Left renal cortex interstitium (tissue), 4 donors: ENCODE measurements around the gene PPP2R5C. TPM values are rescaled to one million over a fixed set of nuclear protein-coding genes. Genes with fewer than 3 reads are reported as not detected.
A peak's percentile ranks its signal among the peaks of the same experiment; 100 is the strongest.
"Not testable (repeated sequence)": the region's sequence is repeated elsewhere in the genome, so short reads cannot be mapped to it uniquely, and the experiment has no call there.

Source experiments
- DNase-seq, 4 donors: peaks; one replicate each; pipeline ENCODE4 v3.0.0-alpha.2; 2013; ENCODE audit warnings: low read depth in 4 of 4, low spot score in 2 of 4, missing footprints in 1 of 4
- polyA plus RNA-seq, 4 donors: library from polyadenylated mRNA; unstranded; fragments of 120-200 nt; gene quantifications; one replicate each; pipeline ENCODE4 v1.2.1, GENCODE V29; 2013; ENCODE audit not compliant: insufficient read length in 4 of 4

The PPP2R5C gene
- polyA plus RNA-seq, 4 donors: 95.9 to 113 (median 105) TPM

DNA sequence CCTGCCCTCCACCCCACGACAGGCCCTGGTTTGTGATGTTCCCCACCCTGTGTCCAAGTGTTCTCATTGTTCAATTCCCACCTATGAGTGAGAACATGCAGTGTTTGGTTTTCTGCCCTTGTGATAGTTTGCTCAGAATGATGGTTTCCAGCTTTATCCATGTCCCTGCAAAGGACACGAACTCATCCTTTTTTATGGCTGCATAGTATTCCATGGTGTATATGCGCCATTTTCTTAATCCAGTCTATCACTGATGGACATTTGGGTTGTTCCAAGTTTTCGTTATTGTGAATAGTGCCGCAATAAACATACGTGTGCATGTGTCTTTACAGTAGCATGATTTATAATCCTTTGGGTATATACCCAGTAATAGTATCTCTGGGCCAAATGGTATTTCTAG is 17.1 kb upstream of the PPP2R5C start:
- not testable (repeated sequence) for DNase-seq

GRCh38 chr14:101749756-101750155 is 11.8 kb upstream of the PPP2R5C start:
- DNase-seq: not testable (repeated sequence)

- DNase-seq: no peak
These were observed 6.6 kb upstream of the PPP2R5C start for GRCh38 chr14:101754893-101755292.

DNA sequence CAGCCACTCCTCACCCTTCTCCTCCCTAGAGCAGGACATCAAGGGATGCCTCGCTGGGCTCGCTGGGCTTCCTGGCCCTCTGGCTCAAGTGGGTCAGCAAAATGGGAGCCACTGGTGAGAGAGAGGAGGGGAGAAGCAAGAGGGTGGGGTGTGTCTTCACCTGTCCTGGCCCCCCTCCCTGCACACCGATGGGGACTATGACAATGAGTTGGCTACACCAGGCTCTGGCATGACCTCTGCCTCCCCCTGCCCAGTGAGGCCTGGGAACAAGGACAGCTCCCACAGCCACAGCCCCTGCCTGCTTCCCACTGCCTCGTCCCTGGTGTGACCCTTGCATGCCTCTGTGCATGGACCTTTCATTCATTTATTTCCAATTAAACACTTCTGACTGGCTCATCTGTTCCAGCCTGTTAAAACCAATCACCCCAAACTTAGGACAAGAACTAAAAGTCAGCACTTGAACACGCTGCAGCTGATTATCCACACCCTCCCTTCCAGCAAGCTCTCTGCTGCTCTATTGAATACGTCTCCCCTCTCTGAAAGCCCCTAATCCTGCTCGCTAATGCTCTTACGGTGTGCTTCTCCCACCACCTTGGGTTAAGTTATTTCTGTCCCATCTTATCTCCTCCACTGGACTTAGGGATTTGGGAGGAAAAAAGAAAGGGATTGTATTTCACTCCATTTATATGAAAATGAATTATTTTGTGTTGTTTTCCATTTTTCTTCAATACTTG is 5.8 kb upstream of the PPP2R5C start:
- no peak for DNase-seq

GRCh38 chr14:101757064-101757838 is 4.3 kb upstream of the PPP2R5C start:
- DNase-seq: no peak

DNA sequence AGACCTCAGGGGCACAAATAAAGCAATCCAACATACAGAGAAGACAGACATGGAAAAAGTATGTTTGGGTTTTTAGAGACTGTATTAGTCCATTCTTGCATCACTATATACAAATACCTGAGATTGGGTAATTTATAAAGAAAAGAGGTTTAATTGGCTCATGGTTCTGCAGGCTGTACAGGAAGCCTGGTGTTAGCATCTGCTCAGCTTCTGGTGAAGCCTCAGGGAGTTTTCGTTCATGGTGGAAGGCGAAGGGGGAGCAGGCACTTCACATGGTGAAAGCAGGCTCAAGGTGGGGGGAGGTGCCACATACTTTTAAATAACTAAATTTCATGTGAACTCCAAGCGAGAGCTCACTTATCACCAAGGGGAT is 3.7 kb upstream of the PPP2R5C start:
- DNase-seq: no peak

DNA sequence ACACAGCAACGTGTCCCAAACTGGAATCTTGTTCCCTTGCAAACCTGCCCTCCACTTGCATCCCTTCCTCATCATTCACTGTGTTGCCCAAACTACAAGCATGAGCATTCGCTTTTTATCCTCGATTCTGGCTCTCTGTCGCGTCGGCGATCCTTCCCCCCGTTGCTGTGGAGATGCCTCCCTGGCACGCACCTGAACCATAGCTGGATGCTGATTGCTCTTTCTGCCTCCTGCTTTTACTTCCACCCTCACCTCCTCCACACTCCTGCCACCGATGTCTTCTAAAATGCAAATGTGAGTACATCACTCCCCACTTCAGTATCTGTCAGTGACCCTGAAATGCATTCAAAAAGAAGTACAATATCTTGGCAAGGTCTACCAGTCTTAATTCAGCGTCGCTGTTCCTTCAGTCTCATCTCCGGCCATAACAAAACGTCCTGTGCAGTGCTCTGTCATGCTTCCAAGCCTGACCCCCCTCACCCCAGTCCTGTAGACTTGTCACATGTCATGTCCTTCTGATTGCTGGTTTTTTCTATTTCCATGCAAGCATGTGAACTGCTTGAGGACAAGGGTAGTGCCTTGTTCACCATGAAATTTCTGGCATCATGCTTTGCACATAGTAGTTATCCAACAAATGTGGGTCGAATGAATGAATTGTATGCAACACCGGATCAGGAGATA is 2.5 kb upstream of the PPP2R5C start:
- no peak for DNase-seq

GRCh38 chr14:101760138-101761011 is 1.1 kb upstream of the PPP2R5C start:
- peak; percentile 73 to 94 (median 88) for DNase-seq

- DNase-seq: no peak
These were observed 496 bp downstream of the PPP2R5C start for GRCh38 chr14:101761881-101762529.

DNA sequence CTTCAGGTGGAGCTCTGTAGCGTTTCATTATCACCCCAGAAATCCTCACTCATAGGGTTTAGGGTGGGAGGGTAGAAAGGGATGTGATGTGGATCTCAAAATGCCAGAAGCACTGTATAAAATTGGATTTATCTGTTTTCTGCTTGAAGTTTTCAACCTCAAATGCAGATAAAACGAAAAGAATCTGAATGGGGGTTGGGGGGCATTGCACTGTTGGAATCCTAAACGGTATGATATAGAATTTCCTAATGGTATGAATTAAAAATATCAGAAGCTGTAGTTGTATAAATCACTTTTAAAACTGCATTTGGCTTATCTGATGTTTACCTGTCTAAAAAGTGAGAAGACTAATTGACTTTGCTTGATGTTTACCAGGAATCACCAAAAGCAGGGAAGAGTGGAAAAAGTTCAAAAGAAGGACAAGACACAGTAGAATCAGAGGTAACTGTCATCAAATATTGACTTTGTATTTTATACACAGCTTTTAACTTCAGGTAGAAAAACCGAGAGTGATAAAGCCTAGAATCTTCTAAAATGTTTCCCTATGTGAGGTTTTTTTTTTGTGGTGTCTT is 1.1 kb downstream of the PPP2R5C start:
- DNase-seq: no peak

- DNase-seq: no peak
These were observed 2.6 kb downstream of the PPP2R5C start for GRCh38 chr14:101763941-101764709.

DNA sequence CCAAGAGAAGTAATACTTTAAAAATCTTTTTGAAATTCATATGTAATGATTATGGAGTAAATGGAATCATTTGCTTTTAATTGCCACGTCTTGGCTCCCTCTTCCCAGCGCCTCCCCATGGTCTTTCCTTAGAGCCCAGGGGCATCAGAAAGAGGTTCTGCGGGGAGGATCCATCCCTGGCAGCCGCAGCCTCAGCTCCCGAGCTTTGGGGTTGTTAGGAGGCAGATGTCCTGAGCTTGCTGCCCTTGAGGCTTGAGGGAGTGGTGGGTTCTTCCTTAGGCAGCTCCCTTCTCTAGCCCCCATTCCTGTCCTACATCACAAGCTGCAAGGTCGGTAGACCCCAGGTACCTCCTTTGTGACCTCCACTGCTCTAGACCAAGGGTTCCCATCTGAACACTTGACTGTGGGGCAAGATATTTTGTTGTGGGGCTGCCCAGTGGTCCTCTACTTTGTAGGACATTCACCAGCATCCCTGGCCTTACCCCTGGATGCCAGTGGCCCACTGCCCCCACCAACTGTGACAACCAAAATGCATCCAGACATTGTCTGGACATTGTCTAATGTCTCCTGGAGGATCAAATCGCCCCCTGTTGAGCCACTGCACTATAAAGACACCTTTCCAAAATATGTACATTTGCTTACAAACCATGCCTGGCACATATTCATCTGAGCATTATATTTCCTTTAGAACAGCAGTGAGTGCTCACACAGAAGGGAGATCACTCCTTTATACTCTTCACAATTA is 6.3 kb downstream of the PPP2R5C start:
- DNase-seq: no peak

DNA sequence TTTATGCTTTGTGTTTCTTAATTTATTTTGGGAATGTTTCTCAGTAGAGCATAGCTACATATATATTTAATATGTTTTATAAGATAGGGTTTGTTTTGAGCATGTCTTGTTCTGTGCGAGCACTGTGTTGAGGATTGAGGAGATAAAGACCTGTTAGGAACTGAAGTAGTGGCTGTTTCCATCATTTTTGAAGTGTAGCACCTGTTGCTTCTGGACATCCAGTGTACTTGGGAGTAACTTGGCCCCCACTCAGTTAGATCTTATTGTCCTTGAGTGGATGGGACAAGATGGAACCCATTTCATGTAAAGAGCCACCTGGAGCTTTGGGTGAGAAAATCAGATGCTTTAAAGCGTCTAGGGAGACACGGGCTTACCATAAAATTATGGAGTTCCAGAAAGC is 8.7 kb downstream of the PPP2R5C start:
- DNase-seq: no peak

DNA sequence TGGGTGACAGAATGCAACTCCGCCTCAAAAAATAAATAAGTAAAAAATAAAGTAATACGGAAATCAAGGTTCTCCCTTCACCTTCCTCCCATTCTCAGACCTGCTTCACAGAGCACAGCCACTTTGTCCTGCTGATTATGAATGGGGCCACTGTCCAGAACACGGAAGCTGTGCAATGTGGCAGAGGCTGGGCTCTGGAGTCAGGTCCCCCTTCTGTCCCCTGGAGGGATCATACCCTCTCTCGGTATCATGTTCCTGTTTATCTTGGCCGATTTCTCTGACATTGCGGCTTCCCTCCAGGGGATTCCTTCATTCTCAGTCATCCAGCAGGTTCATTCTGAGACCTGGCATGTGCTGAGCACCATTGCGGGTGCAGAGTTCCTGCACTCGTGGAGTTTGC is 11.3 kb downstream of the PPP2R5C start:
- no peak for DNase-seq

GRCh38 chr14:101773378-101773777 is 11.9 kb downstream of the PPP2R5C start:
- DNase-seq: no peak

DNA sequence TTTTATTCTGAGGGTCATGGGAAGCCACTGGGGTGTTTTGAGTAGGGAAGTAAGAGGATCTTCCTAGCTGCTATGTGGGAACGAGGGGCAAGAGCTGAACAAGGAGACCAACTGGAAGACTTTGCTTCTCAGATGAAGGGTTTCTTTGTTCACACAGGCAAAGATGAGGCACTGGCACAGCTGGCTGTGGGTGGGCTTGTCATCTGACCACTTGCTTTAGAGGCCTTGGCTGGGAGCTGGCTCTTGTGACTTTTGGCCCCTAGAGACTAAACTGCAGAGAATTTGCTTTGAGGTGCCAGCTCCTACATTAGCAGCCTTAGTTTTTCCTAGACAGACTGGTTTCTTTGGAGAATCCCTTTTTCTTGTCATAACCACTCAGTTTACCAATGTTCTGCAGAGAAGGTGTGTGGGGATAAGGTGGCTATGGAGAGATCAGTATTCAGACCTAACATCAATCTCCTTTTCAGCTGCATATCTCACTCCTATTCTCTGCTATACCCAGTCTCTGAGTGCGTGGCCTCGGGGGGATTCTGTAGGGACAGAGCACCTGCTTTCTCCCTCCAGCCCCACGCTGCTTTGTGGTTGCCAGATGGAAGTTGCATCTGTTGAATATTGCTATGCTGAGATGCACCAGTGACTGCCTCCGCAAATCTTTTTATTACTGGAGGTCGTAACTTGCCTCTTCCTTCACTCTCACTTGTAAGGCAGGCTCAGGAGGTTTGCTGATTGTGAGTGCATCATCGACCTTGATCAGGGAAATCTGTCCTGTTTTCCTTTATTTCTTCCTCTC is 12.7 kb downstream of the PPP2R5C start:
- DNase-seq: no peak

GRCh38 chr14:101774814-101775213 is 13.3 kb downstream of the PPP2R5C start:
- DNase-seq: no peak
